ENCODE results near the gene SASH3.

The SASH3 gene

DNA sequence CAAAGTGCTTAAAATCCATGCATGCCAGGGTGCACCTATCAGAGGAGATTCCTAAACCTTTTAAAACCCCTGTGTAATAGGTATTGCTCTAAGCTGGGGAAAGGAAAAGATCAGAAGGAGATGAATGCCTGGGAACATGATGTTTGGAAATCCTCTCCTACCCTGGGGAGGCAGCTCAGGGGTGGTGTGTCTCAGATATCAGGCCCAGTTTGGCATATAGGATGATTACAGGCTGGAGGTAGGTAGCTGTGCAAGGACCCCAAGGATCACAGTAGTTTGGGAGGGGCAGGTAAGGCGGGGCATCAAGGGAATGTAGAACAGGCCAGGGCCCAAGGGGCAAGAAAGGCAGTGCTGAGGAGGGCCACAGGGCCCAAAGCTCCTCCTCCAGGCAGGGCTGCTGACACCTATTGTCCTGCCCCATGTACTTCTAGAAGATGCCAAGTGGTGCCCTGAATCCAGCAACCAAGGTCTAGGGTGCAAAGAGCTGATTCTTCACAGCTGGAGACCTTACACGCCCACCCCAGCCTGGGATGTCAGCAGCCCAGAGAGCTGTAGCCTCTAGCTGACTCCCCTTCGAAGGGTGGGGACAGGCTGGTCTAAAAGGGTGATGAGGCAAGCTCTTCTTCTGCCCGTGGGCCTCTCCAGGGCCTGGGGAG, 17.6 kb downstream of the SASH3 start:
- no peak overlapping the region for H3K27ac ChIP-seq (ENCODE audit: extremely low read depth, low read depth, low read length)
- H3K4me3 ChIP-seq (ENCODE audit: low read depth, low read length), result no peak overlapping the region
- TF ChIP-seq ZNF175 (tag by site-specific recombination; IDR thresholded peaks at IDR 0.05) (no peak), ZNF184 (tag by site-specific recombination; IDR thresholded peaks at IDR 0.05) (no peak), ZNF548 (tag by site-specific recombination; IDR thresholded peaks at IDR 0.05) (no peak), ZNF701 (tag by site-specific recombination; IDR thresholded peaks at IDR 0.05) (no peak), YY2 (tag by site-specific recombination; IDR thresholded peaks at IDR 0.05) (no peak), ZNF768 (tag by site-specific recombination; IDR thresholded peaks at IDR 0.05) (no peak), GFI1B (tag by site-specific recombination; IDR thresholded peaks at IDR 0.05) (no peak), ZNF791 (tag by site-specific recombination; IDR thresholded peaks at IDR 0.05) (no peak), ZNF48 (tag by site-specific recombination; IDR thresholded peaks at IDR 0.05) (no peak), ZNF214 (tag by site-specific recombination; IDR thresholded peaks at IDR 0.05; ENCODE audit: borderline replicate concordance) (no peak), ZNF311 (tag by site-specific recombination; IDR thresholded peaks at IDR 0.05; ENCODE audit: borderline replicate concordance) (no peak), SP2 (tag by site-specific recombination; IDR thresholded peaks at IDR 0.05) (no peak), ZNF354C (tag by site-specific recombination; IDR thresholded peaks at IDR 0.05; ENCODE audit: borderline replicate concordance, low read depth) (no peak), ZNF658 (tag by site-specific recombination; IDR thresholded peaks at IDR 0.05) (no peak), ZNF555 (tag by site-specific recombination; conservative IDR thresholded peaks at IDR 0.05) (no peak)
- no peaks in the 10 kb centered on the region for H3K9me3 ChIP-seq (ENCODE audit: control insufficient read depth, insufficient read depth, low read depth, low read length)
- H3K36me3 ChIP-seq (ENCODE audit: control insufficient read depth in 2 of 2, insufficient read depth in 1 of 2, low read length in 2 of 2), result no peaks in the 10 kb centered on the region; a peak in 1 of 3 replicates
- ChIA-PET POLR2A (no interaction called here), CTCF (no interaction called here)
- no peaks in the 10 kb centered on the region for H3K4me1 ChIP-seq (ENCODE audit: control insufficient read depth, insufficient read depth, low read length)

DNA sequence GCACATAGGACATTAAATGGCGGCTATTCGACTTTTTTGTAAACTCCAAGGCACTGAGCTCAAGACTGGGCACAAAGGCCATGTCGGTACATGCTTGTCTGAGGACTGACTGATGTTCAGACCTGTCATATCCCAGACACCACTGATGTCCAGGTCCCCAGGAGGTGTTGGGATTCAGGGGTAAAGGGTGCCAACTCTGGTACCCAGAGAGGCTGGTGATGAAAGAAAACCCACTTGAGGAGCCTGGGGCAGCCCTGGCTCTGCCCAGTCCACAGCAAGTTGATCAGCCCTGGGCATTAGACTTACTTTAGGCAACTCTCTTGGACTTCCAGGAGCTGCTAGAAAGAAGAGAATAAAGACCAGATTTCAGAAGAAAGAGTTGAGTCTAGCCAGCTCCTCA, 18.7 kb downstream of the SASH3 start:
- Histone ChIP-seq H3K4me3 (ENCODE audit: low read depth, low read length) (no peak overlapping the region), H3K9me3 (ENCODE audit: control insufficient read depth, insufficient read depth, low read depth, low read length) (no peaks in the 10 kb centered on the region), H3K27ac (ENCODE audit: extremely low read depth, low read depth, low read length) (no peak overlapping the region), H3K36me3 (ENCODE audit: control insufficient read depth in 2 of 2, insufficient read depth in 1 of 2, low read length in 2 of 2) (no peaks in the 10 kb centered on the region; a peak in 1 of 3 replicates), H3K4me1 (ENCODE audit: control insufficient read depth, insufficient read depth, low read length) (no peaks in the 10 kb centered on the region)
- CTCF ChIA-PET, result no interaction called here
- POLR2A ChIA-PET, result no interaction called here
- TF ChIP-seq ZNF18 (tag by site-specific recombination; IDR thresholded peaks at IDR 0.05) (no peak), ZNF837 (tag by site-specific recombination; IDR thresholded peaks at IDR 0.05) (no peak), ZNF621 (tag by site-specific recombination; IDR thresholded peaks at IDR 0.05) (no peak), ZNF302 (tag by site-specific recombination; IDR thresholded peaks at IDR 0.05; ENCODE audit: low read depth) (no peak), ZNF366 (tag by site-specific recombination; conservative IDR thresholded peaks at IDR 0.05) (no peak), ATF2 (tag by site-specific recombination; IDR thresholded peaks at IDR 0.05; ENCODE audit: low read depth) (no peak), ZNF518A (tag by site-specific recombination; conservative IDR thresholded peaks at IDR 0.05; ENCODE audit: low read depth) (no peak), TCF7L2 (IDR thresholded peaks at IDR 0.05; ENCODE audit: borderline replicate concordance, low read depth, low read length) (no peak), FEZF1 (tag by site-specific recombination; IDR thresholded peaks at IDR 0.05) (no peak)
- TF ChIP-seq, protein P1, sequence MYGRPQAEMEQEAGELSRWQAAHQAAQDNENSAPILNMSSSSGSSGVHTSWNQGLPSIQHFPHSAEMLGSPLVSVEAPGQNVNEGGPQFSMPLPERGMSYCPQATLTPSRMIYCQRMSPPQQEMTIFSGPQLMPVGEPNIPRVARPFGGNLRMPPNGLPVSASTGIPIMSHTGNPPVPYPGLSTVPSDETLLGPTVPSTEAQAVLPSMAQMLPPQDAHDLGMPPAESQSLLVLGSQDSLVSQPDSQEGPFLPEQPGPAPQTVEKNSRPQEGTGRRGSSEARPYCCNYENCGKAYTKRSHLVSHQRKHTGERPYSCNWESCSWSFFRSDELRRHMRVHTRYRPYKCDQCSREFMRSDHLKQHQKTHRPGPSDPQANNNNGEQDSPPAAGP (tag by site-specific recombination; IDR thresholded peaks at IDR 0.05), result no peak

All from HEK293 (cell line).